HEK293 (cell line): ENCODE measurements around the gene TMEM239.

Source experiments
- CTCF ChIA-PET: fragments of 350-600 bp; formaldehyde crosslinking; extraction: SDS; loops from one replicate; lab custom pipeline; 2021; ENCODE audit warnings: antibody characterized with exemption; lab: Yijun Ruan, JAX
- POLR2A ChIA-PET: fragments of 300-600 bp; formaldehyde crosslinking; extraction: SDS; loops from one replicate; lab custom pipeline; 2020; ENCODE audit warnings: antibody characterized with exemption, inconsistent platforms; lab: Yijun Ruan, JAX
- H3K27ac ChIP-seq: fragments of 200-500 bp; sonication (Bioruptor generic); 2 replicates; pipeline ENCODE4 v1.5.1; 2014; ENCODE audit warnings: low read depth, low read length, control low read depth, inconsistent platforms; ENCODE audit errors: extremely low read depth
- H3K36me3 ChIP-seq, 2 experiments: fragments of 200-500 bp in 1 of 2; sonication (Bioruptor generic) in 1 of 2; 1 replicate in 1 of 2; 2 replicates in 1 of 2; pipeline ENCODE4 v1.5.1; 2014 to 2017; ENCODE audit warnings: inconsistent platforms in 2 of 2, low read length in 2 of 2; ENCODE audit not compliant: control insufficient read depth in 2 of 2, insufficient read depth in 1 of 2
- H3K4me1 ChIP-seq: fragments of 200-500 bp; sonication (Bioruptor generic); 2 replicates; pipeline ENCODE4 v1.5.1; 2014; ENCODE audit warnings: mild to moderate bottlenecking, low read length, inconsistent platforms; ENCODE audit not compliant: control insufficient read depth, insufficient read depth
- H3K4me3 ChIP-seq: 2 replicates; pipeline ENCODE4 v1.5.1; 2011; ENCODE audit warnings: low read depth, mild to moderate bottlenecking, control low read depth, low read length, moderate library complexity
- H3K9me3 ChIP-seq: fragments of 200-500 bp; sonication (Bioruptor generic); 2 replicates; pipeline ENCODE4 v1.5.1; 2014; ENCODE audit warnings: low read depth, low read length, inconsistent platforms; ENCODE audit not compliant: control insufficient read depth, insufficient read depth
- GLIS2 ChIP-seq: fragments of 450-650 bp; formaldehyde crosslinking; IDR thresholded peaks from 2 replicates; pipeline ENCODE4 v1.5.1; 2016; ENCODE audit warnings: missing biosample characterization, missing genetic modification characterization
- PRDM6 ChIP-seq: fragments of 450-650 bp; formaldehyde crosslinking; IDR thresholded peaks from 2 replicates; pipeline ENCODE4 v1.5.1; 2017; ENCODE audit warnings: missing biosample characterization, missing genetic modification characterization
- ZBTB10 ChIP-seq: fragments of 450-650 bp; formaldehyde crosslinking; IDR thresholded peaks from 2 replicates; pipeline ENCODE4 v1.5.1; 2016; ENCODE audit warnings: missing biosample characterization, missing genetic modification characterization
- ZBTB44 ChIP-seq: fragments of 450-650 bp; IDR thresholded peaks from 2 replicates; pipeline ENCODE4 v1.5.1; 2018; ENCODE audit warnings: missing biosample characterization, mild to moderate bottlenecking, missing genetic modification characterization
- ZBTB48 ChIP-seq: fragments of 450-650 bp; formaldehyde crosslinking; IDR thresholded peaks from 2 replicates; pipeline ENCODE4 v1.5.1; 2016; ENCODE audit warnings: missing biosample characterization, missing genetic modification characterization
- ZNF114 ChIP-seq: fragments of 450-650 bp; formaldehyde crosslinking; IDR thresholded peaks from 2 replicates; pipeline ENCODE4 v1.5.0; 2017; ENCODE audit warnings: missing biosample characterization, missing genetic modification characterization
- ZNF18 ChIP-seq: fragments of 450-650 bp; formaldehyde crosslinking; IDR thresholded peaks from 2 replicates; pipeline ENCODE4 v1.5.1; 2016; ENCODE audit warnings: missing biosample characterization, missing genetic modification characterization
- ZNF416 ChIP-seq: fragments of 450-650 bp; formaldehyde crosslinking; IDR thresholded peaks from 2 replicates; pipeline ENCODE4 v1.5.1; 2016; ENCODE audit warnings: missing biosample characterization, missing genetic modification characterization
- ZNF473 ChIP-seq: fragments of 450-650 bp; formaldehyde crosslinking; IDR thresholded peaks from 2 replicates; pipeline ENCODE4 v1.5.1; 2017; ENCODE audit warnings: missing biosample characterization, missing genetic modification characterization
- ZNF600 ChIP-seq: fragments of 450-650 bp; formaldehyde crosslinking; IDR thresholded peaks from 2 replicates; pipeline ENCODE4 v1.5.1; 2016; ENCODE audit warnings: missing biosample characterization, missing genetic modification characterization
- ZNF624 ChIP-seq: fragments of 450-650 bp; formaldehyde crosslinking; IDR thresholded peaks from 2 replicates; pipeline ENCODE4 v1.5.1; 2017; ENCODE audit warnings: missing biosample characterization, missing genetic modification characterization
- ZNF792 ChIP-seq: fragments of 450-650 bp; formaldehyde crosslinking; IDR thresholded peaks from 2 replicates; pipeline ENCODE4 v1.5.1; 2016; ENCODE audit warnings: missing biosample characterization, missing genetic modification characterization
- ZSCAN18 ChIP-seq: fragments of 450-650 bp; formaldehyde crosslinking; IDR thresholded peaks from 2 replicates; pipeline ENCODE4 v1.5.1; 2016; ENCODE audit warnings: missing biosample characterization, missing genetic modification characterization

The TMEM239 gene

GRCh38 chr20:2799271-2799670, 16.9 kb upstream of the TMEM239 start (continued):
- TF ChIP-seq PRDM6 (tag by site-specific recombination): no peak
- TF ChIP-seq ZNF792: no peak
- TF ChIP-seq ZNF624 (tag by site-specific recombination): no peak
- no peak for TF ChIP-seq ZNF600
- TF ChIP-seq ZBTB10 (tag by site-specific recombination): no peak

- Histone ChIP-seq H3K9me3 (no peaks in the 10 kb centered on the region), H3K36me3 (peaks cover 0 to 17% of the 10 kb centered on the region in 2 experiments; a peak in 1 of 3 replicates), H3K27ac (no peak overlapping the region), H3K4me3 (peak overlapping the region; percentile 8)
- POLR2A ChIA-PET: interaction anchor here (1.3 kb wide), 1 partner anchor 10 kb away, joined by 3 read pairs; no protein-coding TSS in a partner anchor
- TF ChIP-seq GLIS2 (tag by site-specific recombination) (no peak), ZBTB44 (no peak), ZSCAN18 (no peak), ZNF473 (tag by site-specific recombination) (no peak)
- TF ChIP-seq, all 188 proteins: peak for 0
- CTCF ChIA-PET: interaction anchor here (0.6 to 1.2 kb wide), 4 partner anchors 30 to 1597 kb away, joined by 3 read pairs; no protein-coding TSS in a partner anchor
- 0 out of 2 replicates have a peak, but pooled peaks cover 3% of the 10 kb centered on the region for H3K4me1 ChIP-seq
These were observed 16.3 kb upstream of the TMEM239 start for GRCh38 chr20:2799688-2800520.

- TF ChIP-seq ZNF416 (no peak), ZNF114 (tag by site-specific recombination) (no peak), ZNF18 (tag by site-specific recombination) (no peak), ZBTB48 (tag by site-specific recombination) (no peak)
- H3K9me3 ChIP-seq: no peaks in the 10 kb centered on the region
- ChIA-PET POLR2A (interaction anchor here (1.3 kb wide), 1 partner anchor 10 kb away, joined by 3 read pairs; no protein-coding TSS in a partner anchor), CTCF (interaction anchor here (0.6 to 1.5 kb wide), 4 partner anchors 17 to 64 kb away, joined by 3 to 4 read pairs (median 4); no protein-coding TSS in a partner anchor)
- 0 out of 2 replicates have a peak, but pooled peaks cover 3% of the 10 kb centered on the region for H3K4me1 ChIP-seq
- no peak within 1 kb of the TSS for H3K27ac ChIP-seq
- peak within 1 kb of the TSS; percentile 24 for H3K4me3 ChIP-seq
- H3K36me3 ChIP-seq: peaks cover 0 to 17% of the 10 kb centered on the region in 2 experiments; a peak in 1 of 3 replicates
These were observed 15.5 kb upstream of the TMEM239 start, which contains the start of gene CPXM1 for GRCh38 chr20:2800521-2801285. Gene CPXM1 (minus strand): TSS chr20:2800627. CDS start chr20:2800572, 55 bp downstream.
